Tibial nerve (tissue), 4 donors: ENCODE data around the gene ATP1B2. TPM values are rescaled to one million over a fixed set of nuclear protein-coding genes. Genes with fewer than 3 reads are reported as not detected.
"Not testable (repeated sequence)": the region's sequence is repeated elsewhere in the genome, so short reads cannot be mapped to it uniquely, and the experiment has no call there.

Source experiments
- DNase-seq, 2 donors: peaks; one replicate each; pipeline ENCODE4 v3.0.0-alpha.2; 2019; ENCODE audit warnings: low spot score in 2 of 2
- H3K27ac ChIP-seq, 4 donors: fragments of 200-600 bp; sonication (generic) in 3 of 4; one replicate each; pipeline ENCODE4 v1.5.1; 2017 to 2019; ENCODE audit warnings: mild to moderate bottlenecking in 1 of 4
- H3K27me3 ChIP-seq, 2 donors: fragments of 200-600 bp; sonication (generic) in 1 of 2; one replicate each; pipeline versions ENCODE4 v1.5.1 to v1.6.0; 2017 to 2019
- H3K36me3 ChIP-seq, 3 donors: fragments of 200-600 bp; sonication (generic); one replicate each; pipeline ENCODE4 v1.5.1; 2018 to 2019
- H3K4me1 ChIP-seq, 4 donors: fragments of 200-600 bp; sonication (generic) in 3 of 4; one replicate each; pipeline ENCODE4 v1.5.1; 2017 to 2019
- H3K4me3 ChIP-seq, 4 donors: fragments of 200-600 bp; sonication (generic) in 3 of 4; one replicate each; pipeline ENCODE4 v1.5.1; 2017 to 2019; ENCODE audit warnings: mild to moderate bottlenecking in 1 of 4, moderate library complexity in 1 of 4
- H3K9me3 ChIP-seq, 4 donors: fragments of 200-600 bp; sonication (generic) in 3 of 4; one replicate each; pipeline ENCODE4 v1.5.1; 2017 to 2019
- EP300 ChIP-seq, 2 donors: sonication (generic); formaldehyde crosslinking; IDR thresholded peaks; one replicate each; pipeline ENCODE4 v1.6.1; 2017; ENCODE audit warnings: antibody characterized with exemption in 2 of 2, mild to moderate bottlenecking in 1 of 2
- POLR2A ChIP-seq, 2 donors: fragments of 450-650 bp; IDR thresholded peaks; one replicate each; pipeline ENCODE4 v1.6.1; 2017; ENCODE audit warnings: antibody characterized with exemption in 2 of 2, mild to moderate bottlenecking in 2 of 2, moderate library complexity in 2 of 2
- WGBS, 2 donors: methylation state at CpG; one replicate each; pipeline ENCODE4 v1.1.5; 2018; 5-methylcytosine and 5-hydroxymethylcytosine counted together
- total RNA-seq, 4 donors: library from RNA; depleted of rRNA; stranded (reverse); fragments of >200 nt; gene quantifications; one replicate each; pipeline ENCODE4 v1.1.0, GENCODE V29; 2016
- TF ChIP-seq, protein P1 (sequence below), 5 experiments: fragments of 200-600 bp in 3 of 5; fragments of 450-650 bp in 2 of 5; sonication (generic) in 3 of 5; IDR thresholded peaks; one replicate each; pipeline ENCODE4 v1.5.1; 2016 to 2019; ENCODE audit warnings: antibody characterized with exemption in 5 of 5, mild to moderate bottlenecking in 3 of 5, moderate library complexity in 2 of 5

Gene ATP1B2
- total RNA-seq, 4 donors from 2014 or later = 1.5 to 3.9 (median 1.9) TPM

DNA sequence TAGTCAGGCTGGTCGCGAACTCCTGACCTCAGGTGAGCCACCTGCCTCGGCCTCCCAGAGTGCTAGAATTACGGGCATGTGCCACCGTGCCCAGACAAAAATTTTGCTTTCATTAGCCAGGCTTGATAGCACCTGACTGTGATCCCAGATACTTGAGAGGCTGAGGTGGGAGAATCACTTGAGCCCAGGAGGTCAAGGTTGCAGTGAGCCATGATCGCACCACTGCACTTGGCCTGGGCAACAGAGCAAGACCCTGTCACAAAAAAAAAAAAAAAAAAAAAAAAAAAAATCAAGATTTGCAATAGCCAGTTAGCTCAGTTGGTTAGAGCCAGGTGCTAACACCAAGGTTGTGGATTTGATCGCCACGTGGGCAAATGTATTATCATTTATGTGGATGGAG is 29.9 kb upstream of the ATP1B2 start:
- Histone ChIP-seq H3K27ac (no peak overlapping the region), H3K4me3 (no peak overlapping the region), H3K27me3 (no peaks in the 10 kb centered on the region), H3K36me3 (peaks cover 0 to 7% (median 0%) of the 10 kb centered on the region in 3 donors), H3K4me1 (no peaks in the 10 kb centered on the region), H3K9me3 (no peaks in the 10 kb centered on the region)
- TF ChIP-seq, protein P1, sequence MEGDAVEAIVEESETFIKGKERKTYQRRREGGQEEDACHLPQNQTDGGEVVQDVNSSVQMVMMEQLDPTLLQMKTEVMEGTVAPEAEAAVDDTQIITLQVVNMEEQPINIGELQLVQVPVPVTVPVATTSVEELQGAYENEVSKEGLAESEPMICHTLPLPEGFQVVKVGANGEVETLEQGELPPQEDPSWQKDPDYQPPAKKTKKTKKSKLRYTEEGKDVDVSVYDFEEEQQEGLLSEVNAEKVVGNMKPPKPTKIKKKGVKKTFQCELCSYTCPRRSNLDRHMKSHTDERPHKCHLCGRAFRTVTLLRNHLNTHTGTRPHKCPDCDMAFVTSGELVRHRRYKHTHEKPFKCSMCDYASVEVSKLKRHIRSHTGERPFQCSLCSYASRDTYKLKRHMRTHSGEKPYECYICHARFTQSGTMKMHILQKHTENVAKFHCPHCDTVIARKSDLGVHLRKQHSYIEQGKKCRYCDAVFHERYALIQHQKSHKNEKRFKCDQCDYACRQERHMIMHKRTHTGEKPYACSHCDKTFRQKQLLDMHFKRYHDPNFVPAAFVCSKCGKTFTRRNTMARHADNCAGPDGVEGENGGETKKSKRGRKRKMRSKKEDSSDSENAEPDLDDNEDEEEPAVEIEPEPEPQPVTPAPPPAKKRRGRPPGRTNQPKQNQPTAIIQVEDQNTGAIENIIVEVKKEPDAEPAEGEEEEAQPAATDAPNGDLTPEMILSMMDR (IDR thresholded peaks at IDR 0.05) = no peak
- TF ChIP-seq EP300 (IDR thresholded peaks at IDR 0.05) (no peak), POLR2A (IDR thresholded peaks at IDR 0.05) (no peak)
- 91% methylated on average over 8 of the region's 8 CpGs for WGBS, 2 donors
- no peak for DNase-seq

DNA sequence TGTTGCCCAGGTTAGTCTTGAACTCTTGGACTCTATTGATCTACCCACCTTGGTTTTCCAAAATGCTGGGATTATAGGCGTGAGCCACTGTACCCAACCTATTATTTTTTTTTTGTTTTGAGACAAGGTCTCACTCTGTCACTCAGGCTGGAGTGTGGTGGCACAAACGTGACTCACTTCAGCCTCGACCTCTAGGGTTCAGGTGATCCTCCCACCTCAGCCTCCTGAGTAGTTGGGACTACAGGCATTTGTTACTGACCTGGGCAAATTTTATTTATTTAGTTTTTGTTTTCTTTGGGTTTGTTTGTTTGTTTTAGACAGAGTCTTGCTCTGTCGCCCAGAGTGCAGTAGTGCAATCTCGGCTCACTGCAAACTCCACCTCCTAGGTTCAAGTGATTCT is 27.1 kb upstream of the ATP1B2 start:
- peaks cover 0 to 16% (median 6%) of the 10 kb centered on the region in 4 donors for H3K4me1 ChIP-seq
- no peak for DNase-seq
- no peaks in the 10 kb centered on the region for H3K27me3 ChIP-seq
- WGBS, 2 donors = 85 to 87% methylated on average over 5 of the region's 5 CpGs
- no peak overlapping the region for H3K4me3 ChIP-seq
- no peak overlapping the region for H3K27ac ChIP-seq
- H3K36me3 ChIP-seq = peaks cover 0 to 14% (median 0%) of the 10 kb centered on the region in 3 donors
- no peaks in the 10 kb centered on the region for H3K9me3 ChIP-seq
- no peak for TF ChIP-seq EP300 (IDR thresholded peaks at IDR 0.05)
- TF ChIP-seq, protein P1 (IDR thresholded peaks at IDR 0.05) = no peak
- no peak for TF ChIP-seq POLR2A (IDR thresholded peaks at IDR 0.05)

DNA sequence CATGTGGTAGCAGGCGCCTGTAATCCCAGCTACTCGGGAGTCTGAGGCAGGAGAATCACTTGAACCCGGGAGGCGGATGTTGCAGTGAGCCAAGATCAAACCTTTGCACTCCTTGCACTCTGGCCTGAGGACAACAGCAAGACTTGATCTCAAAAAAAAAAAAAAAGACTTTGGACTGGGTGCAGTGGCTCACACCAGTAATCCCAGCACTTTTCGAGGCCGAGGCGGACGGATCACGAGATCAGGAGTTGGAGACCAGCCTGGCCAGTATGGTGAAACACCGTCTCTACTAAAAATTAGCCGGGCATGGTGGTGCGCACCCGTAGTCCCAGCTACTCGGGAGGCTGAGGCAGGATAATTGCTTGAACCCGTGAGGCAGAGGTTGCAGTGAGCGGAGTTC is 25.0 kb upstream of the ATP1B2 start:
- not testable (repeated sequence) for H3K4me3 ChIP-seq, H3K9me3 ChIP-seq, H3K27ac ChIP-seq, H3K27me3 ChIP-seq, DNase-seq
- peaks cover 0 to 14% (median 0%) of the 10 kb centered on the region in 3 donors for H3K36me3 ChIP-seq
- 94 to 96% methylated on average over 16 of the region's 16 CpGs for WGBS, 2 donors
- H3K4me1 ChIP-seq = peaks cover 0 to 16% (median 6%) of the 10 kb centered on the region in 4 donors

DNA sequence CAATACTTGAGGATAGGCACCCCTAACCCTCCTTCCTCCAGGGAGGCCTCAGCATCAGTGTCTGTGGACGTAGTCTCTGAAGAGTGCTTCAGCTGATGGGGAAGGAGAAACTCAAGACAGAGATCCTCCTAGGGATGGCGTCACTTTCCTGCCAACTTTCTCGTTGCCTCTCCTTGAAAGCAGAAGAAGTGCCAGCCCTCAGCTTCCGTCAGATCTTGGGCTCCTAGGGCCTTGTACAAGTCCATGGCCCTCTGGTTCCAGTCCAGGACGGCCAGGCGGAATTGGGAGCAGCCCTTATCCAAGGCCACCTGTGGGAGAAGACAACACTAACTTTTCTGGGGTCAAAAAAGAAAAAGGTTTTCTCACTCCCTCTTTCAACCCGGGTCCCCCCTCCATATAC is 24.4 kb upstream of the ATP1B2 start:
- H3K4me3 ChIP-seq = peak overlapping the region in 2 of 4 donors; percentile 82 to 83
- no peaks in the 10 kb centered on the region for H3K9me3 ChIP-seq
- 80 to 81% methylated on average over 7 of the region's 7 CpGs for whole genome bisulfite sequencing, 2 donors
- H3K27me3 ChIP-seq = no peaks in the 10 kb centered on the region
- H3K36me3 ChIP-seq = peaks cover 0 to 14% (median 0%) of the 10 kb centered on the region in 3 donors
- peak overlapping the region in 3 of 4 donors; percentile 95 to 98 (median 97) for H3K27ac ChIP-seq
- peaks cover 0 to 16% (median 6%) of the 10 kb centered on the region in 4 donors for H3K4me1 ChIP-seq
- TF ChIP-seq EP300 (IDR thresholded peaks at IDR 0.05) (no peak), POLR2A (IDR thresholded peaks at IDR 0.05) (no peak)
- TF ChIP-seq, protein P1 (IDR thresholded peaks at IDR 0.05) = no peak
- DNase-seq = no peak

DNA sequence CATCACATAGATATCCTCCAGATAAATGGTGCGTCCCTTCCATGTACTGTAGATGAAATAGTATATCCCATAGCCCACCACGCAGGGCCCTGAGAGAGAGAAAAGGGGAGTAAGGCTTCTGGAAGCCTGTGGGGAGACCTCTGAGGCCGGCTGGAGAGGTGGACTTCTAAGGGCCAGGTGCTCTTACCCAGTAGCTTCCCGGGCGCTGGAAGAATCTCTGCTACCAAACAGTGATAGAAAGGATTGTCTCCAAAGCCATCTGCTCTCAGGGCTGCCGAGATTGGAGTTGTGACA is 23.8 kb upstream of the ATP1B2 start:
- WGBS, 2 donors = 15 to 22% methylated on average over 6 of the region's 6 CpGs
- Histone ChIP-seq H3K27ac (peak overlapping the region; percentile 81 to 98 (median 96)), H3K4me1 (peaks cover 0 to 16% (median 6%) of the 10 kb centered on the region in 4 donors), H3K4me3 (peak overlapping the region; percentile 70 to 88 (median 82)), H3K9me3 (no peaks in the 10 kb centered on the region), H3K36me3 (peaks cover 0 to 14% (median 0%) of the 10 kb centered on the region in 3 donors), H3K27me3 (no peaks in the 10 kb centered on the region)
- TF ChIP-seq EP300 (IDR thresholded peaks at IDR 0.05) (no peak), POLR2A (IDR thresholded peaks at IDR 0.05) (no peak)
- TF ChIP-seq, protein P1 (IDR thresholded peaks at IDR 0.05) = no peak
- DNase-seq = no peak
